A549 treated with dexamethasone at 1 μM for 4 hours (cell line): ENCODE results near the gene MICU2. TPM values are rescaled to one million over a fixed set of nuclear protein-coding genes. Genes with fewer than 3 reads are reported as not detected.

ENCODE experiments used
- total RNA-seq: library from RNA; stranded (reverse); fragments of 200-300 nt; extraction: Qiagen RNA extraction; gene quantifications from 5 replicates; pipeline ENCODE4 v1.2.3, GENCODE V29; 2022

Gene MICU2
- 15.8 to 17.6 TPM (median 17.1 TPM) in 5 replicates for total RNA-seq

GRCh38 chr13:21603531-21604448, at the start of gene MICU2:
MICU2 (minus strand) TSS chr13:21604170; CDS start chr13:21604148, 22 bp downstream.

GRCh38 chr13:21458813-21459701, 144.9 kb downstream of the MICU2 start, which contains the start of gene ZDHHC20:
ZDHHC20 (minus strand) TSS chr13:21459303; CDS start chr13:21459171, 132 bp downstream.

Other genes with a start within 250 kb of the MICU2 start
- gene ZDHHC20, start 144.9 kb downstream of the MICU2 start, total RNA-seq: 13.8 to 22.7 TPM (median 17.6 TPM) in 5 replicates
- gene FGF9, start 66.9 kb upstream of the MICU2 start, total RNA-seq: 0.11 TPM in 1 of 5 replicates, not detected in the others